ENCODE data around the gene NME9. TPM values are rescaled to one million over a fixed set of nuclear protein-coding genes. Genes with fewer than 3 reads are reported as not detected.

NME9 gene
- total and polyA plus RNA-seq, 10 of the 15 experiments (the other 5 are each of a cell fraction or from before 2014, with no cell fraction given) = 0.09 to 0.68 (median 0.22) TPM; not detected in 6

- no peak for TF ChIP-seq SREBF1 (IDR thresholded peaks at IDR 0.05; ENCODE audit: low read length)
- no peak for TF ChIP-seq CBX5 (IDR thresholded peaks at IDR 0.05; ENCODE audit: low read depth)
- TF ChIP-seq USF1 (IDR thresholded peaks at IDR 0.05; ENCODE audit: borderline replicate concordance, extremely low read length, insufficient read depth, low read depth, low read length) = no peak
Observed at GRCh38 chr3:138303474-138303873, 26.2 kb downstream of the NME9 start (continued).

- in situ Hi-C loops (cut with MboI) = no loop called here
- RAD21 ChIA-PET (ENCODE audit: unreplicated experiment) = no interaction called here
- SMC1A ChIA-PET (ENCODE audit: uncharacterized antibody, unreplicated experiment) = no interaction called here
Observed at GRCh38 chr3:138300647-138301046, 29.0 kb downstream of the NME9 start.

More at GRCh38 chr3:138300647-138301046, 29.0 kb downstream of the NME9 start:
- no peak for DNase-seq (ENCODE audit: low read depth, low spot score)
- Histone ChIP-seq H3K9me3 (replicated peaks; ENCODE audit: control insufficient read depth, insufficient read depth, low read length) (no peaks in the 10 kb centered on the region), H3K9ac (ENCODE audit: control insufficient read depth, insufficient read depth, low read length) (no peak overlapping the region), H3K4me2 (ENCODE audit: control insufficient read depth, insufficient read depth) (no peak overlapping the region), H3K27me3 (replicated peaks in 1 of 2; ENCODE audit: control insufficient read depth in 2 of 2, insufficient read depth in 2 of 2, low read length in 1 of 2) (no peaks in the 10 kb centered on the region), H2AFZ (ENCODE audit: control insufficient read depth, low read depth, low read length) (no peak overlapping the region), H4K20me1 (ENCODE audit: control insufficient read depth, insufficient read depth) (no peaks in the 10 kb centered on the region), H3K27ac (ENCODE audit: control insufficient read depth, insufficient read depth) (no peak overlapping the region), H3K4me3 (no peak overlapping the region), H3K79me2 (ENCODE audit: control insufficient read depth, insufficient read depth, low read length) (no peaks in the 10 kb centered on the region), H3K4me1 (ENCODE audit: control insufficient read depth, insufficient read depth, low read length) (no peaks in the 10 kb centered on the region), H3K36me3 (ENCODE audit: control insufficient read depth in 2 of 2, insufficient read depth in 2 of 2, low read length in 1 of 2) (peaks cover 1 to 3% of the 10 kb centered on the region in 2 experiments; a peak in 2 of 4 replicates)
- TF ChIP-seq POLR2A (IDR thresholded peaks at IDR 0.05; ENCODE audit: low read depth, low read length) (no peak), TAF1 (IDR thresholded peaks at IDR 0.05; ENCODE audit: borderline replicate concordance, low read depth, low read length) (no peak), POLR2AphosphoS2 (IDR thresholded peaks at IDR 0.05; ENCODE audit: low read depth, low read length) (no peak), YBX1 (IDR thresholded peaks at IDR 0.05) (no peak), CHD1 (IDR thresholded peaks at IDR 0.05; ENCODE audit: low read depth, low read length) (no peak), JUNB (IDR thresholded peaks at IDR 0.05) (no peak), CTCF (IDR thresholded peaks at IDR 0.05 in 2 of 3, conservative IDR thresholded peaks at IDR 0.05 in 1 of 3; ENCODE audit: control insufficient read depth in 2 of 3, extremely low read depth in 1 of 3, insufficient read depth in 1 of 3, low read depth in 3 of 3, low read length in 3 of 3) (no peak), NRF1 (conservative IDR thresholded peaks at IDR 0.05; ENCODE audit: low read depth, low read length) (no peak), HDAC2 (IDR thresholded peaks at IDR 0.05) (no peak), ZBTB4 (CRISPR knock-in tag; IDR thresholded peaks at IDR 0.05) (no peak), TCF12 (IDR thresholded peaks at IDR 0.05; ENCODE audit: low read depth, low read length) (no peak), NR2C1 (IDR thresholded peaks at IDR 0.05) (no peak), MAX (IDR thresholded peaks at IDR 0.05; ENCODE audit: low read depth, low read length) (no peak), NFXL1 (IDR thresholded peaks at IDR 0.05; ENCODE audit: borderline replicate concordance) (no peak), PAX5 (IDR thresholded peaks at IDR 0.05; ENCODE audit: borderline replicate concordance, low read depth, low read length) (no peak), ZZZ3 (IDR thresholded peaks at IDR 0.05; ENCODE audit: control insufficient read depth, insufficient read length, low read depth) (no peak)
- BruUV-seq (replicated peaks) = no TSS peak
- WGBS (ENCODE audit: insufficient coverage, insufficient replicate concordance, low lambda C conversion rate, missing lambda C conversion rate) = 61% methylated on average over 2 of the region's 2 CpGs
- CTCF ChIA-PET = no interaction called here
- intact Hi-C loops (cut with micrococcal nuclease; ENCODE audit: unreplicated experiment) = no loop called here
- FAIRE-seq = no peak
- POLR2A ChIA-PET = no interaction called here
- ATAC-seq = no peak

All from GM12878 (cell line).